Panc1 (cell line): ENCODE data around the gene PKD1L1.

Source experiments
- CTCF ChIP-seq: fragments of 450-650 bp; IDR thresholded peaks from 2 replicates; pipeline ENCODE4 v1.5.1; 2017; ENCODE audit warnings: mild to moderate bottlenecking
- POLR2AphosphoS5 ChIP-seq: IDR thresholded peaks from 2 replicates; pipeline ENCODE4 v1.6.1; 2012; ENCODE audit warnings: mild to moderate bottlenecking, low read depth, low read length, moderate library complexity
- SIN3A ChIP-seq: IDR thresholded peaks from 2 replicates; pipeline ENCODE4 v1.6.1; 2012; ENCODE audit warnings: low read depth, mild to moderate bottlenecking, low read length, moderate library complexity, borderline replicate concordance; ENCODE audit not compliant: insufficient read depth

- TF ChIP-seq CTCF (no peak), POLR2AphosphoS5 (no peak), SIN3A (no peak)
Observed at GRCh38 chr7:47889723-47890122, 58.5 kb downstream of the PKD1L1 start.
